CD4-positive, CD25-positive, alpha-beta regulatory T cell (primary cell): ENCODE data around the gene NXPH2. TPM values are rescaled to one million over a fixed set of nuclear protein-coding genes. Genes with fewer than 3 reads are reported as not detected.

Experiments used
- ATAC-seq, 2 donors: fragments of 150-1000 bp; cut with Tn5 transposase; one replicate each; pipeline ENCODE4 v1.10.0; 2021; ENCODE audit warnings: low read depth in 2 of 2, moderate number of reproducible peaks in 2 of 2, moderate library complexity in 1 of 2
- DNase-seq, 3 donors: peaks; one replicate each; pipeline versions ENCODE4 v3.0.0 to v3.0.0-alpha.2; 2012 to 2022; ENCODE audit warnings: mixed read lengths in 1 of 3
- H3K27ac ChIP-seq: one replicate; pipeline ENCODE4 v1.7.0; 2013; ENCODE audit warnings: mild to moderate bottlenecking, low read length; ENCODE audit not compliant: insufficient read depth, poor library complexity, severe bottlenecking
- H3K27me3 ChIP-seq: one replicate; pipeline ENCODE4 v1.7.0; 2013; ENCODE audit warnings: low read length; ENCODE audit not compliant: control insufficient read depth, insufficient read depth
- H3K36me3 ChIP-seq: one replicate; pipeline ENCODE4 v1.7.0; 2013; ENCODE audit warnings: mild to moderate bottlenecking, low read length, moderate library complexity; ENCODE audit not compliant: control insufficient read depth, insufficient read depth
- H3K4me1 ChIP-seq: 2 replicates; pipeline ENCODE4 v1.7.0; 2013; ENCODE audit warnings: mild to moderate bottlenecking, low read length; ENCODE audit not compliant: insufficient read depth, control insufficient read depth, poor library complexity, severe bottlenecking
- H3K4me3 ChIP-seq: one replicate; pipeline ENCODE4 v1.7.0; 2013; ENCODE audit warnings: low read depth, mild to moderate bottlenecking, low read length, moderate library complexity
- H3K9me3 ChIP-seq, 2 experiments: 1 replicate in 1 of 2; 2 replicates in 1 of 2; pipeline ENCODE4 v1.7.0; 2013; ENCODE audit warnings: low read length in 2 of 2, mild to moderate bottlenecking in 1 of 2, moderate library complexity in 1 of 2; ENCODE audit not compliant: control insufficient read depth in 2 of 2
- H3K27ac Mint-ChIP-seq, 3 donors: one replicate each; pipeline ENCODE4 v1.8.0; 2020 to 2022; ENCODE audit warnings: mild to moderate bottlenecking in 3 of 3, mixed read lengths in 3 of 3, moderate library complexity in 2 of 3
- H3K27me3 Mint-ChIP-seq: one replicate; pipeline ENCODE4 v1.8.0; 2022; ENCODE audit warnings: mild to moderate bottlenecking, mixed read lengths
- H3K36me3 Mint-ChIP-seq: one replicate; pipeline ENCODE4 v1.8.0; 2020; ENCODE audit warnings: mixed read lengths
- H3K4me1 Mint-ChIP-seq, 4 donors: one replicate each; pipeline ENCODE4 v1.8.0; 2020 to 2022; ENCODE audit warnings: mixed read lengths in 4 of 4, mild to moderate bottlenecking in 1 of 4
- H3K4me3 Mint-ChIP-seq, 4 donors: one replicate each; pipeline ENCODE4 v1.8.0; 2020 to 2022; ENCODE audit warnings: mild to moderate bottlenecking in 4 of 4, mixed read lengths in 4 of 4, moderate library complexity in 3 of 4
- H3K9me3 Mint-ChIP-seq, 7 donors: one replicate each; pipeline ENCODE4 v1.8.0; 2020 to 2022; ENCODE audit warnings: mixed read lengths in 7 of 7, mild to moderate bottlenecking in 3 of 7, moderate library complexity in 2 of 7
- polyA plus RNA-seq, 4 donors: library from polyadenylated mRNA; unstranded; fragments of 300-500 nt; fragmentation: Illumina TruSeq; gene quantifications; one replicate each; pipeline ENCODE4 v1.2.3, GENCODE V29; 2021
- total RNA-seq: library from RNA; stranded (reverse); gene quantifications from one replicate; pipeline ENCODE4 v1.2.3, GENCODE V29; 2022

The NXPH2 gene
- total and polyA plus RNA-seq, 5 donors from 2014 or later = not detected

DNA sequence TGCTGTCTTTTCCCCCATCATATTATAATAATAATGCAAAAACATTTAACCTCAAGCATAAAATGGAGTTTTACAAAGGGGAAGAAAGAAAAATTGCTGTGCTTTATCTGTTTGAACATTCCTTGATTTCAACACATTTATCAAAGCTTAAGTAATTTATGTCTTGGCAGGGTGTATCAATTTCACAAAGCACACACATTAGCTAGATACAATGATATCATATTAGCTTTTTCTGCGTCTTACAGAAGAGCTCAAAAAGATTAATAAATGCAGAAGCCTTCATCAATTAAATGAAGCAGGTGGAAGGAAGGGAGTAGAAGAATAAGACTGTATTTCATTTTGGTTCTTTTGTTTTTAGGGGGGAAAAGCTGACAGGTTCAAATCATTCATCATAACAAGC is 103.0 kb downstream of the NXPH2 start:
- no peaks in the 10 kb centered on the region for H3K4me1 Mint-ChIP-seq
- no peak for DNase-seq
- no peak for ATAC-seq
- no peak overlapping the region for H3K4me3 Mint-ChIP-seq
- H3K27me3 ChIP-seq = no peaks in the 10 kb centered on the region
- H3K4me1 ChIP-seq = no peaks in the 10 kb centered on the region
- H3K27me3 Mint-ChIP-seq = no peaks in the 10 kb centered on the region
- no peak overlapping the region for H3K27ac ChIP-seq
- no peak overlapping the region for H3K27ac Mint-ChIP-seq
- H3K36me3 ChIP-seq = no peaks in the 10 kb centered on the region
- H3K36me3 Mint-ChIP-seq = no peaks in the 10 kb centered on the region
- H3K9me3 ChIP-seq = no peaks in the 10 kb centered on the region
- no peak overlapping the region for H3K4me3 ChIP-seq
- H3K9me3 Mint-ChIP-seq = no peaks in the 10 kb centered on the region

GRCh38 chr2:138676619-138677021 is 103.6 kb downstream of the NXPH2 start:
- no peak overlapping the region for H3K4me3 ChIP-seq
- H3K9me3 ChIP-seq = no peaks in the 10 kb centered on the region
- H3K4me1 ChIP-seq = no peaks in the 10 kb centered on the region
- Mint-ChIP-seq H3K4me3 (no peak overlapping the region), H3K27ac (no peak overlapping the region), H3K4me1 (no peaks in the 10 kb centered on the region), H3K27me3 (no peaks in the 10 kb centered on the region), H3K36me3 (no peaks in the 10 kb centered on the region), H3K9me3 (no peaks in the 10 kb centered on the region)
- H3K36me3 ChIP-seq = no peaks in the 10 kb centered on the region
- ATAC-seq (no peak), DNase-seq (no peak)
- no peak overlapping the region for H3K27ac ChIP-seq
- no peaks in the 10 kb centered on the region for H3K27me3 ChIP-seq

DNA sequence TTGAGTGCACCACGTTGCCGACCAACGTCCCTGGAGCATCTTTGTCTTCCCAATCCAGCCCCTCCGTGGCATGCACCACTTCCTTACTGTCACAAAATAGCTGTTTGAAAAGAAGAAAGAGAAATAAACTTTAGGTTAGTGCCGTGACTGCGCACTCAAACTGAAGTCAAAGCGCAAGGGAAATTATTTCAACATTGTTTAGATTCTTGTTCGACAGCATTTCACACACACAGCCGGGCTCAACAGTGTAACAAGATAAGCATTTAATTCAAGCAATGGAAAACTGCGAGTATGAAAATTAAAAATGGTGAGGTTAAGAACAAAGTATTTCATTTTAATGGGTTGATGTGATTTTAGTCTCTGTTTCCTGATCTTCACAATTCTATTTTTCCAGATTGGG is 108.6 kb downstream of the NXPH2 start:
- H3K27ac ChIP-seq = no peak overlapping the region
- Mint-ChIP-seq H3K9me3 (no peaks in the 10 kb centered on the region), H3K4me3 (no peak overlapping the region), H3K4me1 (no peaks in the 10 kb centered on the region), H3K27me3 (no peaks in the 10 kb centered on the region), H3K36me3 (no peaks in the 10 kb centered on the region), H3K27ac (no peak overlapping the region)
- DNase-seq (no peak), ATAC-seq (no peak)
- no peaks in the 10 kb centered on the region for H3K36me3 ChIP-seq
- no peaks in the 10 kb centered on the region for H3K9me3 ChIP-seq
- H3K27me3 ChIP-seq = no peaks in the 10 kb centered on the region
- H3K4me3 ChIP-seq = no peak overlapping the region
- no peaks in the 10 kb centered on the region for H3K4me1 ChIP-seq

- H3K27ac ChIP-seq = no peak overlapping the region
- no peak overlapping the region for H3K4me3 ChIP-seq
- Mint-ChIP-seq H3K36me3 (no peaks in the 10 kb centered on the region), H3K9me3 (no peaks in the 10 kb centered on the region), H3K4me3 (no peak overlapping the region), H3K4me1 (no peaks in the 10 kb centered on the region), H3K27ac (no peak overlapping the region), H3K27me3 (peaks cover 4% of the 10 kb centered on the region)
- no peaks in the 10 kb centered on the region for H3K36me3 ChIP-seq
- no peaks in the 10 kb centered on the region for H3K9me3 ChIP-seq
- H3K4me1 ChIP-seq = no peaks in the 10 kb centered on the region
- no peaks in the 10 kb centered on the region for H3K27me3 ChIP-seq
- no peak for ATAC-seq
- DNase-seq = no peak
Measured at GRCh38 chr2:138670734-138671133, 109.5 kb downstream of the NXPH2 start.

DNA sequence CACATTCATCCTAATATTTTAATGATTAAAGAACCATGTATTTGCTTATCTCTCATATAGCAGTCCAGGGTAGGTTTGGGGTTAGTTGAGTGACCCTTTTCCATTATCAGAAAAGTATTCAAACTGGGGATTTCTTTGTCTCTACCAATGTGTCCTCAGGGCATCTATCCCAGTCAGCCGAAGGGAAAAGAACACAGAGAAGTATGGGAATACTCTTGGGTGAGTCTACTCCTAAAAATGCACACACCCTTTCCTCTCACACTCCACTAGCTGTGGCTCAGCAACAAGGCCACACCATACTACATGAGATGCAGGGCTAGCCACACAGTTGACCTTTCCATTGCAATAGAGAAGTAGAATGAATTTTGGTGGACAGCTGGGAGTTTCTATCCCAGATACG is 114.3 kb downstream of the NXPH2 start:
- Mint-ChIP-seq H3K9me3 (no peaks in the 10 kb centered on the region), H3K4me3 (no peak overlapping the region), H3K27me3 (peaks cover 4% of the 10 kb centered on the region), H3K4me1 (no peaks in the 10 kb centered on the region), H3K36me3 (no peaks in the 10 kb centered on the region), H3K27ac (no peak overlapping the region)
- no peak for DNase-seq
- ATAC-seq = no peak
- H3K27me3 ChIP-seq = no peaks in the 10 kb centered on the region
- no peaks in the 10 kb centered on the region for H3K36me3 ChIP-seq
- no peak overlapping the region for H3K27ac ChIP-seq
- no peaks in the 10 kb centered on the region for H3K4me1 ChIP-seq
- no peaks in the 10 kb centered on the region for H3K9me3 ChIP-seq
- no peak overlapping the region for H3K4me3 ChIP-seq

DNA sequence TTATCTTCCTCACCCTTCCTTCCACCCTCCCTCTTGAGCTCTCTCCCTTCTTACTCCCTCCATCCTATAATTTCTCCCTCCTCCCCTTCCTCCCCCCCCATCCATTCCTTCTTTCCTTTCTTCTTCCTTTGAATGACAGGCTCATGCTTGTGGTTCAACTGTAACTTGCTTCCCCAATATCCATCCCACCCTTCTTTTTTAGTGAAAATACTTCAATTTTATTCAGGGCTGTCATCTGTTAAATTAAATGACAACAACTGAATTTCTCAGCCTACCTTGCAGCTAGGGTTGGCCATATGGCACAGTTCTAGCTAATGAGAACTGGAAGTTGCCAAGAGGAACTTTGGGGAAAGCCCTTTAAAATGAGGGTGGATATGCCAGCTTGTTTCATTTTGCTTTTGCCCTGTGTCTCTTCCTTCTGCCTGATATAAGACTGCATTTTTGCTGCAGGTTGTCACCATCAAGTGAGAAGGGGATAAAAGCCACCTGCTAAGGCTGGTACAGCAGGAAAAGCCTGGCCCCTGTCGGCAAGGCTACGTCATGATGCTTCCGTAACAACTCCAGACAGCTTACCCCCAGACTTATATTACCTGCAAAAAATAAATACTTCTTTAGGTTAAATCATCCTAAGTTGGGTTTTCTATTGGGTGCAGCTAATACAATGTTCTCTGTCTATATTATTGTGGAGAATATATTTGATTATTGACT is 121.8 kb downstream of the NXPH2 start:
- no peak overlapping the region for H3K27ac Mint-ChIP-seq
- DNase-seq (no peak), ATAC-seq (no peak)
- Histone ChIP-seq H3K36me3 (no peaks in the 10 kb centered on the region), H3K9me3 (no peaks in the 10 kb centered on the region), H3K27ac (no peak overlapping the region), H3K27me3 (no peaks in the 10 kb centered on the region), H3K4me1 (no peaks in the 10 kb centered on the region), H3K4me3 (no peak overlapping the region)
- H3K4me1 Mint-ChIP-seq = peaks cover 0 to 2% (median 0%) of the 10 kb centered on the region in 4 donors
- no peaks in the 10 kb centered on the region for H3K27me3 Mint-ChIP-seq
- peaks cover 0 to 6% (median 0%) of the 10 kb centered on the region in 7 donors for H3K9me3 Mint-ChIP-seq
- no peaks in the 10 kb centered on the region for H3K36me3 Mint-ChIP-seq
- H3K4me3 Mint-ChIP-seq = no peak overlapping the region

- Histone ChIP-seq H3K4me3 (no peak overlapping the region), H3K36me3 (no peaks in the 10 kb centered on the region), H3K9me3 (no peaks in the 10 kb centered on the region), H3K27ac (no peak overlapping the region), H3K4me1 (no peaks in the 10 kb centered on the region), H3K27me3 (no peaks in the 10 kb centered on the region)
- ATAC-seq (no peak), DNase-seq (no peak)
- Mint-ChIP-seq H3K36me3 (no peaks in the 10 kb centered on the region), H3K27me3 (peaks cover 4% of the 10 kb centered on the region), H3K4me3 (no peak overlapping the region), H3K9me3 (peaks cover 0 to 7% (median 0%) of the 10 kb centered on the region in 7 donors), H3K27ac (no peak overlapping the region), H3K4me1 (peaks cover 0 to 2% (median 0%) of the 10 kb centered on the region in 4 donors)
Measured at GRCh38 chr2:138654146-138654545, 126.0 kb downstream of the NXPH2 start.

DNA sequence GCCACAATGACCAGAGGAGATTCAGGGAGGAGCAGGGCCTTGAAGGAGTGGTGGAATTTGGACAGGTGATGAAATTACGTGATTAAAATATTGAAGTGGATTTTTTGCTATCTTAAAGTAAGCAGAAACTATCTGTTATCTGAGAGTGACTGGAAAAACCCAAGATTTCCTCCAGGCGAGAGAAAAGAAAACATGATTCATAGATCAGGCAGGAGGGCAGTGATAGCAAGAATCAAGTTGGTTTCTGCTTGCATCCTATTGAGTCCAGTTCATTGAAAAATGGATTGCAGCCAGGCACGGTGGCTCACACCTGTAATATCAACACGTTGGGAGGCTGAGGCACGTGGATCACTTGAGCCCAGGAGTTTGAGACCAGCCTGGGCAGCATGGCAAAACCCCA is 127.8 kb downstream of the NXPH2 start:
- ATAC-seq = no peak
- Histone ChIP-seq H3K27ac (no peak overlapping the region), H3K9me3 (no peaks in the 10 kb centered on the region), H3K4me1 (no peaks in the 10 kb centered on the region), H3K4me3 (no peak overlapping the region), H3K27me3 (no peaks in the 10 kb centered on the region), H3K36me3 (no peaks in the 10 kb centered on the region)
- Mint-ChIP-seq H3K36me3 (no peaks in the 10 kb centered on the region), H3K4me1 (peaks cover 0 to 2% (median 0%) of the 10 kb centered on the region in 4 donors), H3K9me3 (peaks cover 0 to 7% (median 0%) of the 10 kb centered on the region in 7 donors), H3K27ac (no peak overlapping the region), H3K27me3 (peaks cover 4% of the 10 kb centered on the region), H3K4me3 (no peak overlapping the region)
- no peak for DNase-seq
